Measurements from ENCODE around the gene PCAT7. TPM values are rescaled to one million over a fixed set of nuclear protein-coding genes. Genes with fewer than 3 reads are reported as not detected.
"Not testable (repeated sequence)": the region's sequence is repeated elsewhere in the genome, so short reads cannot be mapped to it uniquely, and the experiment has no call there.

Gene PCAT7
- total RNA-seq (not detected), total RNA-seq (0.08 to 0.12 reads per million in 2 donors)

DNA sequence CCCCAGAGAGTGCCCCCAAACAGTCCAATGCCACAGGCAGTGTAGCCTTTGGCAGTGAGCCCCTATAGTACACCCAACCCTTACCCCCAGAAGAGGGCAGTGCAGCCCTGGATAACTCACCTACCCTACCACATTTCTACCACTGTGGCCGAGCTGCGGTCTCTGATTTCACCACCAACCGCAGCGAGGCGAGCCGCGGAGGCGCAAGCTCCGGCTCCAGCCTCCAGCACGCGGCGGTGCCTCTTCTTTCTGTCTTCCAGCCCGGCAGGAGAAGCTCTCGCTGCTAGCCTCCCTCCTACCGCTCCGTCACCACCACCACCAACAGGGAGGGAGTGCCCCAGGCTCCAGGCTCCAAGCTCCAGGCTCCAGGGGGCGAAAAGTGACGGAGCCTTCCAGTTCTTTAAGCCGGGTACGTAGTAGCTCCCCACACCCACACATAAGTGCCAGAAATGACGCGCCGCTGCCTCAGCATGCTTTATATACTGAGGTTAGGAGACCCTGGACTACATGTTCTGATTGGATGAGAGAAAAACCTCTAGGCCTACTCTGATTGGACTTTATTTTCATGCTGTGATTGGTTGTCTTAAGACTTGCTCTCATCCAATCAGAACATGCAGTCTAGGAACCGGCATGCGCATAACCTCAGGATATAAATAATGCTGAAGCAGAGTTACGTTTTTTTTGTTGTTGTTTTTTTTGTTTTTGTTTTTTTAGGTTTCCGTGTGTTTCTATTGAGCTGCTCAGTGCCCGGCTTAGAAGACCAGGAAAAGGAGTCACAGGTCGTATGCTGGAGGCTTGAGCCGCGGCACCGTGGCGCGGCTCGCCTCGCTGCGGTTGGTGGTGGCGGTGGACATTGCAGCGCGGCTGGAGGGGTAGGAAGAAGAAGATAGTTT, at the start of gene PCAT7:
Gene PCAT7 (plus strand): TSS at position 645 of the 893 bp plus-strand sequence.
- Mint-ChIP-seq H3K27me3 (peaks cover 53% of the 10 kb centered on the region), H3K27ac (no peak within 1 kb of the TSS), H3K36me3 (ENCODE audit: low read depth) (no peaks in the 10 kb centered on the region), H3K4me1 (no peaks in the 10 kb centered on the region), H3K4me3 (no peak within 1 kb of the TSS)
- DNase-seq = no peak
- ATAC-seq = peak; percentile 55
- no peaks in the 10 kb centered on the region for H3K9me3 ChIP-seq (ENCODE audit: control insufficient read depth, low read length, poor library complexity, severe bottlenecking)

DNA sequence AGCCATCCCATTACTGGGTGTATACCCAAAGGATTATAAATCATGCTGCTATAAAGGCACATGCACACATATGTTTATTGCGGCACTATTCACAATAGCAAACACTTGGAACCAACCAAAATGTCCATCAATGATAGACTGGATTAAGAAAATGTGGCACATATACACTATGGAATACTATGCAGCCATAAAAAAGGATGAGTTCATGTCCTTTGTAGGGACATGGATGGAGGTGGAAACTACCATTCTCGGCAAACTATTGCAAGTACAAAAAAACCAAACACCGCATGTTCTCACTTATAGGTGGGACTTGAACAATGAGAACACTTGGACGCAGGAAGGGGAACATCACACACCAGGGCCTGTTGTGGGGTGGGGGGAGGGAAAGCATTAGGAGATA, 48.5 kb upstream of the PCAT7 start:
- not testable (repeated sequence) for ATAC-seq; H3K9me3 ChIP-seq (ENCODE audit: control insufficient read depth, low read length, poor library complexity, severe bottlenecking); H3K4me1 Mint-ChIP-seq; H3K27ac Mint-ChIP-seq; DNase-seq; H3K36me3 Mint-ChIP-seq (ENCODE audit: low read depth); H3K4me3 Mint-ChIP-seq
- H3K27me3 Mint-ChIP-seq = peaks cover 39% of the 10 kb centered on the region

DNA sequence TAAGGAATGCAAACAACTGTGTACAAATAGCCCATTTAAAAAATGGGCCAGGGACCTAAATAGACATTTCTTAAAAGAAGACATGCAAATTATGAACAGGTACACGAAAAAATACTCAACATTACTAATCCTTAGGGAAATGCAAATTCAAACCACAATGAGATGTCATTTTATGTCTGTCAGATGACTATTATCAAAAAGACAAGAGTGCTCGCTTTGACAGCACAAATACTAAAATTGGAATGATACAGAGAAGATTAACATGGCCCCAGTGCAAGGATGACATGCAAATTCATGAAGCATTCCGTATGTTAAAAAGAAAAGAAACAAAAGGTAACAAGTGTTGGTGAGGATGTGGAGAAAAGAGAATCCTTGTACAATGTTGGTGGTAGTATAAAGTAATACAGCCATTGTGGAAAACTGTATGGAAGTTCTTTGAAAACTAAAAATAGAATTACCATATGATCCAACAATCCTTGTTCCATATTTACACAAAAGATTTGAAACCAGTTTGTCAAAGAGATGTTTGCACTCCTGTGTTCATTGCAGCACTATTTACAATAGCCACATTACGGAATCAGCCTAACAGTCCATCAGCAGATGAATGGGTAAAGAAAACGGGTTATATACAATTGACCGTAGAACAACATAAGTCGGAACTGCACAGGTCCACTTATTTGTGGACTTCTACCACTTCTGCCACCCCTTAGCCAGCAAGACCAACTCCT, 47.2 kb upstream of the PCAT7 start:
- H3K27me3 Mint-ChIP-seq = peaks cover 41% of the 10 kb centered on the region
- H3K9me3 ChIP-seq (ENCODE audit: control insufficient read depth, low read length, poor library complexity, severe bottlenecking) = no peaks in the 10 kb centered on the region
- H3K27ac Mint-ChIP-seq = no peak overlapping the region
- H3K4me3 Mint-ChIP-seq = no peak overlapping the region
- H3K36me3 Mint-ChIP-seq (ENCODE audit: low read depth) = peaks cover 2% of the 10 kb centered on the region
- DNase-seq (no peak), ATAC-seq (no peak)
- H3K4me1 Mint-ChIP-seq = peaks cover 2% of the 10 kb centered on the region

- no peak for ATAC-seq
- no peak overlapping the region for H3K4me3 Mint-ChIP-seq
- H3K36me3 Mint-ChIP-seq (ENCODE audit: low read depth) = no peaks in the 10 kb centered on the region
- no peak for DNase-seq
- no peak overlapping the region for H3K27ac Mint-ChIP-seq
- H3K27me3 Mint-ChIP-seq = peaks cover 20% of the 10 kb centered on the region
- no peaks in the 10 kb centered on the region for H3K9me3 ChIP-seq (ENCODE audit: control insufficient read depth, low read length, poor library complexity, severe bottlenecking)
- H3K4me1 Mint-ChIP-seq = peaks cover 2% of the 10 kb centered on the region
Observed at GRCh38 chr9:94511134-94511954, 43.5 kb upstream of the PCAT7 start.

- H3K4me1 Mint-ChIP-seq = peaks cover 2% of the 10 kb centered on the region
- no peak for ATAC-seq
- H3K27me3 Mint-ChIP-seq = peaks cover 20% of the 10 kb centered on the region
- H3K9me3 ChIP-seq (ENCODE audit: control insufficient read depth, low read length, poor library complexity, severe bottlenecking) = no peaks in the 10 kb centered on the region
- H3K4me3 Mint-ChIP-seq = no peak overlapping the region
- H3K27ac Mint-ChIP-seq = no peak overlapping the region
- DNase-seq = no peak
- no peaks in the 10 kb centered on the region for H3K36me3 Mint-ChIP-seq (ENCODE audit: low read depth)
Observed at GRCh38 chr9:94511955-94512265, 43.0 kb upstream of the PCAT7 start.

GRCh38 chr9:94514722-94515121, 40.2 kb upstream of the PCAT7 start:
- H3K4me3 Mint-ChIP-seq = no peak overlapping the region
- peaks cover 11% of the 10 kb centered on the region for H3K27me3 Mint-ChIP-seq
- no peak overlapping the region for H3K27ac Mint-ChIP-seq
- H3K9me3 ChIP-seq (ENCODE audit: control insufficient read depth, low read length, poor library complexity, severe bottlenecking) = no peaks in the 10 kb centered on the region
- no peaks in the 10 kb centered on the region for H3K36me3 Mint-ChIP-seq (ENCODE audit: low read depth)
- ATAC-seq (no peak), DNase-seq (no peak)
- peaks cover 2% of the 10 kb centered on the region for H3K4me1 Mint-ChIP-seq

- H3K36me3 Mint-ChIP-seq (ENCODE audit: low read depth) = no peaks in the 10 kb centered on the region
- H3K27me3 Mint-ChIP-seq = peaks cover 2% of the 10 kb centered on the region
- ATAC-seq (no peak), DNase-seq (no peak)
- H3K4me1 Mint-ChIP-seq = no peaks in the 10 kb centered on the region
- no peaks in the 10 kb centered on the region for H3K9me3 ChIP-seq (ENCODE audit: control insufficient read depth, low read length, poor library complexity, severe bottlenecking)
- H3K4me3 Mint-ChIP-seq = no peak overlapping the region
- H3K27ac Mint-ChIP-seq = no peak overlapping the region
Observed at GRCh38 chr9:94517254-94517653, 37.6 kb upstream of the PCAT7 start.

GRCh38 chr9:94525396-94526035, 29.4 kb upstream of the PCAT7 start:
- no peak overlapping the region for H3K27ac Mint-ChIP-seq
- no peaks in the 10 kb centered on the region for H3K36me3 Mint-ChIP-seq (ENCODE audit: low read depth)
- peaks cover 16% of the 10 kb centered on the region for H3K27me3 Mint-ChIP-seq
- no peak for ATAC-seq
- DNase-seq = no peak
- H3K4me3 Mint-ChIP-seq = no peak overlapping the region
- H3K4me1 Mint-ChIP-seq = no peaks in the 10 kb centered on the region
- no peaks in the 10 kb centered on the region for H3K9me3 ChIP-seq (ENCODE audit: control insufficient read depth, low read length, poor library complexity, severe bottlenecking)

DNA sequence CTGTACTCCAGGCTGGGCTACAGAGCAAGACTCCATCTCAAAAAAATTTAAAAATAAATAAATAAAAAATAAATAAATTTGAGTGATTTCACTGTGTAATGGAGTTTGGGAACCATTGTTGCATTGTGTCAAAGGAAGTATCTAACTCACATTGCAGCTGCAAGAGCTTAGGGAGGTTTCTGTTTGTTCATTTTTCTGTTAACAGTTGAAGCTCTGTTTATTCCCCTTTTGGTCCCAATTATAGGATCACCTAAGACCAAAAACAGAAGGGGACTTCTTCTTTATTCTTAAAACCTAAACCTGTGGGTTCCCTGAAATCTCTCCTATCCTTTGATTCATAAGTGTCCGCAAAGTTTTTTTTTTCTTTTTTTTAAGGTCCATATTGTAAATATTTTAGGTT, 28.6 kb upstream of the PCAT7 start:
- Mint-ChIP-seq H3K4me1 (no peaks in the 10 kb centered on the region), H3K4me3 (no peak overlapping the region), H3K27ac (no peak overlapping the region), H3K36me3 (ENCODE audit: low read depth) (no peaks in the 10 kb centered on the region), H3K27me3 (peaks cover 16% of the 10 kb centered on the region)
- no peak for DNase-seq
- no peaks in the 10 kb centered on the region for H3K9me3 ChIP-seq (ENCODE audit: control insufficient read depth, low read length, poor library complexity, severe bottlenecking)
- no peak for ATAC-seq

GRCh38 chr9:94526951-94527350, 27.9 kb upstream of the PCAT7 start:
- H3K27me3 Mint-ChIP-seq = peaks cover 16% of the 10 kb centered on the region
- H3K36me3 Mint-ChIP-seq (ENCODE audit: low read depth) = no peaks in the 10 kb centered on the region
- no peak for ATAC-seq
- no peaks in the 10 kb centered on the region for H3K9me3 ChIP-seq (ENCODE audit: control insufficient read depth, low read length, poor library complexity, severe bottlenecking)
- H3K27ac Mint-ChIP-seq = no peak overlapping the region
- no peak overlapping the region for H3K4me3 Mint-ChIP-seq
- DNase-seq = no peak
- H3K4me1 Mint-ChIP-seq = no peaks in the 10 kb centered on the region

DNA sequence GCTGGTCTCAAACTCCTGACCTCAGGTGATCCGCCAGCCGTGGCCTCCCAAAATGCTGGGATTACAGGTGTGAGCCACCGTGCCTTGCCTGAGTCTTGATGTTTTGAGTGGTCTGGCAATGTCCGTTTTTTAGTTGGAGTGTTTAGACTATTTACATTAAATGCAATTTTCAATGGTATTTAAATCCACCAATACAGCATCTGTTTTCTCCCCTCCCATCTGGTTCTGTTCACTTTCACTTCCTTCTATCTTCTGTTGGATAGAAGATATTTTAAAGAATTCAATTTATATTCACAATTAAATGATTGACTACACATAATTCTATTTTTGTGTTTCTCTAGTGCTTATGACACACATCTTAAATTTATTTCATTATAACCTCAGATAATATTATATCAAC, 26.0 kb upstream of the PCAT7 start:
- Mint-ChIP-seq H3K27me3 (peaks cover 11% of the 10 kb centered on the region), H3K36me3 (ENCODE audit: low read depth) (no peaks in the 10 kb centered on the region), H3K4me3 (no peak overlapping the region), H3K4me1 (no peaks in the 10 kb centered on the region), H3K27ac (no peak overlapping the region)
- ATAC-seq (no peak), DNase-seq (no peak)
- no peaks in the 10 kb centered on the region for H3K9me3 ChIP-seq (ENCODE audit: control insufficient read depth, low read length, poor library complexity, severe bottlenecking)

- no peaks in the 10 kb centered on the region for H3K4me1 Mint-ChIP-seq
- H3K4me3 Mint-ChIP-seq = no peak overlapping the region
- no peak for DNase-seq
- no peak overlapping the region for H3K27ac Mint-ChIP-seq
- no peaks in the 10 kb centered on the region for H3K36me3 Mint-ChIP-seq (ENCODE audit: low read depth)
- peaks cover 15% of the 10 kb centered on the region for H3K27me3 Mint-ChIP-seq
- H3K9me3 ChIP-seq (ENCODE audit: control insufficient read depth, low read length, poor library complexity, severe bottlenecking) = no peaks in the 10 kb centered on the region
- ATAC-seq = no peak
Observed at GRCh38 chr9:94533155-94533554, 21.7 kb upstream of the PCAT7 start.

GRCh38 chr9:94533601-94534000, 21.3 kb upstream of the PCAT7 start:
- ATAC-seq (no peak), DNase-seq (no peak)
- no peaks in the 10 kb centered on the region for H3K36me3 Mint-ChIP-seq (ENCODE audit: low read depth)
- no peaks in the 10 kb centered on the region for H3K4me1 Mint-ChIP-seq
- H3K27ac Mint-ChIP-seq = no peak overlapping the region
- H3K4me3 Mint-ChIP-seq = no peak overlapping the region
- H3K27me3 Mint-ChIP-seq = peaks cover 15% of the 10 kb centered on the region
- no peaks in the 10 kb centered on the region for H3K9me3 ChIP-seq (ENCODE audit: control insufficient read depth, low read length, poor library complexity, severe bottlenecking)

All from T-helper 17 cell (primary cell).